Inflammatory macrophage (primary cell): Measurements from ENCODE around the gene FOSL2.
A peak's percentile ranks its signal among the peaks of the same experiment; 100 is the strongest.

Experiments
- DNase-seq, 2 donors: peaks; one replicate each; pipeline ENCODE4 v3.0.0-alpha.2; 2020 to 2022

The FOSL2 gene

DNA sequence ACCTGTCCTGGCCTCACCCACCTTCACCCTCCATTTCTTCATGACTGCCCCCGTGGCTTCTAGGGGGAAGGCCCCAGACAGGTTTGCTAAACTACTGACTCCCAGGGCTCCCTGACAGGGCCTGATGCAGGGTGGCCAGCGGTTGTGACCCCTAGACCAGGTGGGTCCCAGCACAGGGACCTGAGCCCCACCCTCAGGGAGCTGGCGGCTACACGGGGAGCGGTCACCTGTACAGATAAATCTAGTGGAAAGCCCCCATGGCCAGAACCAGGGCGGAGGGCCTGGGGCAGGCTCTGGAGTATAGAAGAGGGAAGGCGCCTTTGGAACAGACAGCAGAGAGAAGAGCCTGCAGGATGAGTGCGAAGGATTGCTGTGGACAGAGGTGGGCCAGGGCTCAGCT lies 60.7 kb downstream of the FOSL2 start:
- DNase-seq: no peak

DNA sequence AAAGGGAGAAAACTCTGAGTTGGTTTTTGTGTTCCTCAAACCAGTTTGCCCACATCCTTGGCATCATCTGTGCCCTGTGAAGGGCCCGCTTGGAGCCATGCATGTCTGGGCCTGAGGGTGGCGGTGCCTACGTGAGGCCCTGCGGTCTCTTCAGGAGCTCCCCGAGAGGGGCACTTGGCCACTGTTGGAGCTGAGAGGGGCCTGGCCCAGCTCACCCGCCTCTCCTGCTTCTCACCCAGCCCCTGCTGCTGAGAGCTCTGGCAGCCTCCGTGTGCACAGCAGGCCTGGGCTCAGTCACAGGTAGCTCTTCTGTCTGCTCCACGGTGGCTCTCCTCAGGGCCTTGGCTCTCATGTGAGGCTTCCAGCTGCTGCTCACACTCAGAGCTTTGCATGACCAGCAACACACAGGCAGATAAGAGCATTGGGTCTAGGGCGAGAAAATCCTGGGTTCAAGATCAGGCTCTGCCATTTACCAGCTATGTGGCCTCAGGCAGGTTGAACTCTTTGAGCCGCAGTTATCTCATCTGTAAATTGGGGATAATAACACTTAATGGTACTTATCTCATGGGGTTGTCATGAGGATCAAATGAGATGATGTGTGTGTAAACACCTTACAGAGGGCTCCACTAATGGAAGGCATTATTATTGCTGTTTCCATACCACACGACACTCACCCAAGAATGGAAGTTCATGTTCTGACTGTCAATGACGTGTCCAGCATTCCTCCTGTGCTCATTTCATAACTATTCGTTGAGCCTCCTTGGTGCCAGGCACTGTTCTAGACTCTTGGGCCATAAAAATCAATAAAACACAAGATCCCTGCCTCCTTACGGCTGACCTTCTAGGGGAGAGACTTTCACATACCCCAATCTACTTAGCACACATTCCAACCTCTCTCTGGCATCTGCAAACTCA lies 61.6 kb downstream of the FOSL2 start:
- no peak for DNase-seq

DNA sequence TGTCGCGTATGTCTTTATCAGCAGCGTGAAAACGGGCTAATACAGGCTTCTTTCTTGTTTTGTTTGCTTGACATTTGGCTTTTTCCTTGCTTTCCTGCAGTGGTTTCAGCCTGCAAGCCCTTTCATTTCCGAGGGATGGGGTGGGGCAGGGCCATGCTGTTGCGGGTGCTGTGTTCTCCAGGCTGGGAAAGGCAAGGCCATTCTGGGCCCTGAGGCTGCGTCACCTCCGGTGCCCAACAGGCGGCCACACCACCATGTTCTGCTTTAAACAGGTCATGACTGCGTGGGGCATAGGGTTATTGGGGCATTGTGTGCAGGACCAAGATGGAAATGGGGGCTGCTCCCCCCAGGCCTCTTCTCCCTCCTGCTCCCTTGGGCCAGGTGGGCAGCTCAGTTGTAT lies 64.6 kb downstream of the FOSL2 start:
- DNase-seq: no peak

DNA sequence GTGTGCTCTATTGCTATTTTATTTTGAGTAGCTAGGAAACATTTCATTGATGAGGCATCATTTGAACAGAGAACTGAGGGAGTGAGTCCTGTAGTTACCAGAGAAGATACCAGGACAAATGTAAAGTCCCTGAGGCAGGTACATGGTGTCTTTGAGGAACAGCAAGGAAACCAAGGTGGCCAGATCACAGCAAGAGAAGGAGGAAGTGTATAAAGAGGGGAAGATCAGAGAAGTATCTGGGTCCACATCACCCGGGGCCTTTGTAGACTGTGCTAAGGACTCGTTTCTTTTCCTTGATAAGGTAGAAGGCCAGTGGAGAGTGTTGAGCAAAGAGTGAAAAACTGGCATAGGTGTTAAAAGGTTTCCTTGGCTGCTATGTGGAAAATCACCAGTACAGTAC lies 68.4 kb downstream of the FOSL2 start:
- no peak for DNase-seq

DNA sequence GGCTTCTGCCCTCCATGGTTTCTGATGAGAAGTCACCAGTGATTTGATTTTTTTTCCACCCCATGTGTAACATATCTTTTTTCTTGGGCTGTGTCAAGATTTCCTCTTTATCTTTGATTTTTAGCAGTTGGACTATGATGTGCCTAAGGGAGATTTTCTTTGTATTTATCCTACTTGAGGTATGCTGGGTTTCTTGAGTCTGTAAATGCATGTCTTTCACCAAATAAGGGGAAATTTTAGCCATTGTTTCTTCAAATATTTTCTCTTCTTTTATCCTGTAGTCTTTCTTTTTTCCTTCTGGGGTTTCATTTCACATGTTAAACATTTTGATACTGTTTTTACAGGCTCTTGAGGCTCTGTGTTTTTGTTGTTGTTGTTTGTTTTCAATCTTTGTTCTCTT lies 69.5 kb downstream of the FOSL2 start:
- DNase-seq: no peak

DNA sequence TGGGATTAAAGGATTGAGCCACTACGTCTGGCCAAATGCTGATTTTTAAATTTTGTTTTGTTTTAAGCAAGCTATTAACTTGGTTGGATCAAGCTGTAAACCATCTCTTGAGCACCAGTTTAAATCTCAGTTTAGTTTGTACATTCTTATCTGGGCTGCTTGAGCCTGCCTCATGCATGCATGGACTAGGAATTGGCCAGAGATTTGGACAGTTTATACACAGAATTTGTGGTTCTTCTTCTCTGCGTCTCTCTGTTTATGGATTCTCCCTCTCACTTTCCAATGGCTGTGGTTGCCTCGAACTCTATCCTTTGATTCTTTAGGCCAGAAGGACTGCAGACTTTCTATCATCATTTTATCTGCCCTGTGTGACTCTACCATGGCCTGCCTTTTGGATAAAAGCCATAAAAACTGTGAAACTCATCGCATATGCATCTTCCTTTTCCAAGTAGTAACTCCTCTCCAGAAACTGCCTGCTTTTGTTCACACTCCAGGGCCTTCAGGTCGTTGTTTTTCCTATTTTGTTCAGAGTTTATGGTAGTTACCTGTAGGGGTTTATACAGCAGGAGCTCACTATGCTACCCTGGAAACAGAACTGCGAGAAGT lies 70.7 kb downstream of the FOSL2 start:
- DNase-seq: no peak

DNA sequence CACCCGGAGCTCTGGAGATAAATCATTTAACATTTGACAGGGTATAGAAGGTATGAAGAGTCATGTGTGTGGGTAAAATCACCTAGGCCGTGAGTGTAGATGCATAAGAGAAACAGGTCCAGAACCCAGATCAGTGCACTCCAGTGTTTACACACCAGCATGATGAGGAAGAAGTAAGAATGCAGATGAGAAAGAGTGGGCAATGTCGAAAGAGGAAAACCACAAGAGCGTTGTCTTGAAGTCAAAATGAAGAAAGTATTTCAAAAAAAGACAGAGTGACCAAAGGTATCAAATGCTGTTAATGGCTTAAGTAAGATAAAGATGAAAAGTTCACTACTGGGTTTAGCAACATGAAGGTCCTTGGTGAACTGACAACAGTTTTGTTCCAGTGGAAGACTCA lies 71.2 kb downstream of the FOSL2 start:
- peak; percentile 68 to 74 for DNase-seq

DNA sequence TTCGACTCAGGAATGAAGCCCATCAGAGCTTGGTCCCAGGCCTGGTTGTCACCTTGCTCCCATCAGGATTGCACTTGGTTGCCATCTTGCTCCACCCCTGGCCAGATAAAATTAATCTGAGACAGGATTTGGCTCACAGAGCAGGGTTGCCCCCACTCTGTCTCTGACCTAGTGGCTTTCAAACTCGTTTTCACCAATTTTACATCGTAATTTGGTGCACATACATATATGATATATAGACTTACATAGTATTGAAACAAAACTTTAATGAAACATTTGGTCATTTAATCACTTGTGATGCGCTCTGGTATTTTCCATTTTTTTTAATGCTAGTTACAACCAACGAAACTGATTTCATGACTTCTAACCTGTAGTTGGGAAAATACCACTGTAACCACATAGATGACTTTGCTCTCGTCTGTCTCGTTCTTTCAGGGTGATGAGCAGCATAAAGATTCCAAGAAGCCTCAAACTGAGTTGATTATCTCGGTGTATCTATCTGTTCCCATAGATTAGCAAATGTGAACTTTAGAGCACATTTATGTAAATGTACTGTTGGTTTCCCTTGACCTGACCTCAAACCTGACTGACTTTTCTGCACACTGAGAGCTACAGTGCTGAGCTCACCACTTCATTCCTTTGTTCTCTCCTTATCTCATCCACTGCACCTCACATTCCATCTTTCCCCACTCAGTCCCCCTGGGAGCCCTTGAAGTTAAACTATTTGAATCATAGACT lies 72.7 kb downstream of the FOSL2 start:
- no peak for DNase-seq
